Smooth muscle cell (in vitro differentiated cells): ENCODE measurements around the gene SLC7A14. TPM values are rescaled to one million over a fixed set of nuclear protein-coding genes. Genes with fewer than 3 reads are reported as not detected.

Experiments
- DNase-seq: peaks from one replicate; lab custom pipeline; 2025; ENCODE audit not compliant: unreplicated experiment; lab: John Stamatoyannopoulos, UW
- H2AFZ ChIP-seq: fragments of 200-600 bp; sonication (generic); 2 replicates; pipeline ENCODE4 v1.6.0; 2016; ENCODE audit warnings: antibody characterized with exemption, low read depth, mild to moderate bottlenecking
- H3F3A ChIP-seq: fragments of 200-600 bp; sonication (generic); 2 replicates; pipeline ENCODE4 v1.6.0; 2017; ENCODE audit warnings: antibody characterized with exemption, low read depth
- H3K27ac ChIP-seq: fragments of 200-600 bp; sonication (generic); 2 replicates; pipeline ENCODE4 v1.5.1; 2016; ENCODE audit warnings: low read depth, mild to moderate bottlenecking
- H3K27me3 ChIP-seq: fragments of 200-600 bp; sonication (generic); 2 replicates; pipeline ENCODE4 v1.6.1; 2016; ENCODE audit warnings: low read depth, mild to moderate bottlenecking
- H3K36me3 ChIP-seq: fragments of 200-600 bp; sonication (generic); 2 replicates; pipeline ENCODE4 v1.5.1; 2016; ENCODE audit warnings: low read depth
- H3K4me1 ChIP-seq: fragments of 200-600 bp; sonication (generic); 2 replicates; pipeline ENCODE4 v1.5.1; 2016; ENCODE audit warnings: low read depth
- H3K4me2 ChIP-seq: fragments of 200-600 bp; sonication (generic); 2 replicates; pipeline ENCODE4 v1.6.0; 2016; ENCODE audit warnings: mild to moderate bottlenecking
- H3K4me3 ChIP-seq: fragments of 200-600 bp; sonication (generic); 2 replicates; pipeline ENCODE4 v1.5.1; 2016; ENCODE audit warnings: mild to moderate bottlenecking
- H3K79me2 ChIP-seq: fragments of 200-600 bp; sonication (generic); 2 replicates; pipeline ENCODE4 v1.6.0; 2016; ENCODE audit warnings: low read depth, mild to moderate bottlenecking
- H3K9ac ChIP-seq: fragments of 200-600 bp; sonication (generic); 2 replicates; pipeline ENCODE4 v1.6.0; 2016; ENCODE audit warnings: low read depth
- H3K9me3 ChIP-seq: fragments of 200-600 bp; sonication (generic); replicated peaks from 2 replicates; pipeline ENCODE4 v1.5.1; 2016; ENCODE audit warnings: low read depth
- H4K20me1 ChIP-seq: fragments of 200-600 bp; sonication (generic); 2 replicates; pipeline ENCODE4 v1.6.0; 2016; ENCODE audit warnings: low read depth
- CTCF ChIP-seq: fragments of 200-600 bp; sonication (generic); IDR thresholded peaks from 2 replicates; pipeline ENCODE4 v1.5.1; 2017; ENCODE audit warnings: borderline replicate concordance, mild to moderate bottlenecking, antibody characterized with exemption; ENCODE audit not compliant: insufficient read depth, poor library complexity, severe bottlenecking
- WGBS: methylation state at CpG from one replicate; pipeline ENCODE4 v1.1.7; 2016; ENCODE audit warnings: low lambda C conversion rate; 5-methylcytosine and 5-hydroxymethylcytosine counted together
- polyA plus RNA-seq: library from polyadenylated mRNA; unstranded; fragments of >200 nt; fragmentation: Nextera tagmentation; extraction: Ambion mirVana; gene quantifications from 2 replicates; pipeline ENCODE4 v1.2.1, GENCODE V29; 2016
- total RNA-seq: library from RNA; depleted of rRNA; stranded (reverse); fragments of >200 nt; gene quantifications from 2 replicates; pipeline ENCODE4 v1.2.3, GENCODE V29; 2014

SLC7A14 gene
- total and polyA plus RNA-seq, 2 experiments from 2014 or later = not detected

GRCh38 chr3:170560717-170561382 lies 25.0 kb downstream of the SLC7A14 start:
- Histone ChIP-seq H3K27me3 (no peaks in the 10 kb centered on the region), H3K4me3 (no peak overlapping the region), H3K36me3 (no peaks in the 10 kb centered on the region), H3K4me2 (no peak overlapping the region), H3F3A (no peaks in the 10 kb centered on the region), H3K4me1 (no peaks in the 10 kb centered on the region), H3K27ac (no peak overlapping the region), H4K20me1 (no peaks in the 10 kb centered on the region), H3K9me3 (no peaks in the 10 kb centered on the region), H3K9ac (no peak overlapping the region), H3K79me2 (no peaks in the 10 kb centered on the region), H2AFZ (no peak overlapping the region)
- TF ChIP-seq CTCF = no peak
- WGBS = 92% methylated on average over 5 of the region's 5 CpGs
- no peak for DNase-seq

- no peak overlapping the region for H2AFZ ChIP-seq
Observed at GRCh38 chr3:170560296-170560695, 25.6 kb downstream of the SLC7A14 start.

GRCh38 chr3:170558427-170558826 lies 27.4 kb downstream of the SLC7A14 start:
- no peak overlapping the region for H2AFZ ChIP-seq
- no peak for DNase-seq
- no peaks in the 10 kb centered on the region for H3K79me2 ChIP-seq
- H3K4me2 ChIP-seq = no peak overlapping the region
- H3K9me3 ChIP-seq = no peaks in the 10 kb centered on the region
- H3K4me1 ChIP-seq = no peaks in the 10 kb centered on the region
- H4K20me1 ChIP-seq = no peaks in the 10 kb centered on the region
- no peaks in the 10 kb centered on the region for H3F3A ChIP-seq
- no peak overlapping the region for H3K27ac ChIP-seq
- H3K9ac ChIP-seq = no peak overlapping the region
- no peak for TF ChIP-seq CTCF
- no peaks in the 10 kb centered on the region for H3K36me3 ChIP-seq
- no peaks in the 10 kb centered on the region for H3K27me3 ChIP-seq
- H3K4me3 ChIP-seq = no peak overlapping the region

More at GRCh38 chr3:170560296-170560695, 25.6 kb downstream of the SLC7A14 start:
- H3K79me2 ChIP-seq = no peaks in the 10 kb centered on the region
- no peak overlapping the region for H3K4me3 ChIP-seq
- H3K27ac ChIP-seq = no peak overlapping the region
- no peaks in the 10 kb centered on the region for H3K9me3 ChIP-seq
- H4K20me1 ChIP-seq = no peaks in the 10 kb centered on the region
- no peak for DNase-seq
- WGBS = 62% methylated on average over 4 of the region's 4 CpGs
- no peak for TF ChIP-seq CTCF
- H3K36me3 ChIP-seq = no peaks in the 10 kb centered on the region
- H3K4me2 ChIP-seq = no peak overlapping the region
- no peaks in the 10 kb centered on the region for H3F3A ChIP-seq
- H3K9ac ChIP-seq = no peak overlapping the region
- no peaks in the 10 kb centered on the region for H3K4me1 ChIP-seq
- no peaks in the 10 kb centered on the region for H3K27me3 ChIP-seq

GRCh38 chr3:170555329-170555728 lies 30.5 kb downstream of the SLC7A14 start:
- no peaks in the 10 kb centered on the region for H3K9me3 ChIP-seq
- H3K27me3 ChIP-seq = no peaks in the 10 kb centered on the region
- no peaks in the 10 kb centered on the region for H4K20me1 ChIP-seq
- H3K36me3 ChIP-seq = no peaks in the 10 kb centered on the region
- no peak for DNase-seq
- no peaks in the 10 kb centered on the region for H3K79me2 ChIP-seq
- no peak for TF ChIP-seq CTCF
- WGBS = 97% methylated on average over 1 of the region's 1 CpG
- H3K27ac ChIP-seq = no peak overlapping the region
- no peaks in the 10 kb centered on the region for H3F3A ChIP-seq
- H3K9ac ChIP-seq = no peak overlapping the region
- no peak overlapping the region for H3K4me3 ChIP-seq
- H3K4me1 ChIP-seq = no peaks in the 10 kb centered on the region
- H2AFZ ChIP-seq = no peak overlapping the region
- no peak overlapping the region for H3K4me2 ChIP-seq
